GM19468 (cell line): ENCODE data around the gene TMEM138.

Experiments
- ATAC-seq: cut with Tn5 transposase; IDR thresholded peaks from one replicate; pipeline ENCODE4 v1.9.1; 2021; ENCODE audit warnings: mild to moderate bottlenecking, moderate library complexity, moderate number of reproducible peaks; ENCODE audit not compliant: unreplicated experiment; ENCODE audit errors: extremely low read depth

TMEM138 gene

GRCh38 chr11:61361741-61362541 is at the start of gene TMEM138, which contains the start of gene CYB561A3:
TSS of gene TMEM138 (plus strand) at chr11:61362374. CDS start at chr11:61364391, 2,017 bp downstream.
TSS of gene CYB561A3 (minus strand) at chr11:61361882. CDS start at chr11:61356713, 5,169 bp downstream.
- peak; percentile 57 for ATAC-seq

- no peak for ATAC-seq
These were observed 46.9 kb upstream of the TMEM138 start for GRCh38 chr11:61315260-61315659.

- no peak for ATAC-seq
These were observed 36.3 kb upstream of the TMEM138 start for GRCh38 chr11:61325649-61326414.

GRCh38 chr11:61327669-61328071 is 34.5 kb upstream of the TMEM138 start:
- no peak for ATAC-seq

GRCh38 chr11:61328351-61328750 is 33.8 kb upstream of the TMEM138 start:
- ATAC-seq = no peak

- ATAC-seq = no peak
These were observed 32.3 kb upstream of the TMEM138 start for GRCh38 chr11:61329871-61330270.

- no peak for ATAC-seq
These were observed 30.5 kb upstream of the TMEM138 start for GRCh38 chr11:61331651-61332050.

- ATAC-seq = no peak
These were observed 29.8 kb upstream of the TMEM138 start for GRCh38 chr11:61332281-61332796.

GRCh38 chr11:61332797-61333549 is 29.2 kb upstream of the TMEM138 start, which contains the start of the genes DDB1 and TKFC:
TSS of gene DDB1 (minus strand) at chr11:61333105. CDS start at chr11:61332968, 137 bp downstream.
TSS of gene TKFC (plus strand) at chr11:61333228. CDS start at chr11:61334729, 1,501 bp downstream.
- ATAC-seq = peak; percentile 82

- ATAC-seq = no peak
These were observed 28.4 kb upstream of the TMEM138 start for GRCh38 chr11:61333550-61334433.

- no peak for ATAC-seq
These were observed 27.5 kb upstream of the TMEM138 start for GRCh38 chr11:61334434-61335354.

- ATAC-seq = no peak
These were observed 26.8 kb upstream of the TMEM138 start for GRCh38 chr11:61335355-61335710.

GRCh38 chr11:61336171-61336935 is 25.8 kb upstream of the TMEM138 start:
- peak; percentile 46 for ATAC-seq

- ATAC-seq = no peak
These were observed 24.3 kb upstream of the TMEM138 start for GRCh38 chr11:61337706-61338470.

- ATAC-seq = no peak
These were observed 23.2 kb upstream of the TMEM138 start for GRCh38 chr11:61338783-61339489.

- ATAC-seq = no peak
These were observed 22.7 kb upstream of the TMEM138 start for GRCh38 chr11:61339490-61339878.
